GM21515 (cell line): ENCODE measurements around the gene PROX1.

Experiments
- ATAC-seq: cut with Tn5 transposase; IDR thresholded peaks from one replicate; pipeline ENCODE4 v1.9.1; 2021; ENCODE audit not compliant: unreplicated experiment

The PROX1 gene

GRCh38 chr1:213987927-213988506 is at the start of gene PROX1:
Gene PROX1 (plus strand): TSS chr1:213987973. CDS start chr1:213996536, 8,563 bp downstream.
- no peak for ATAC-seq

- no peak for ATAC-seq
Observed at GRCh38 chr1:213938776-213939175, 49.0 kb upstream of the PROX1 start.

- ATAC-seq: no peak
Observed at GRCh38 chr1:213939888-213940287, 47.9 kb upstream of the PROX1 start.

- ATAC-seq: no peak
Observed at GRCh38 chr1:213940947-213941346, 46.8 kb upstream of the PROX1 start.

GRCh38 chr1:213942061-213942460 is 45.7 kb upstream of the PROX1 start:
- ATAC-seq: no peak

- no peak for ATAC-seq
Observed at GRCh38 chr1:213947200-213947801, 40.5 kb upstream of the PROX1 start.

GRCh38 chr1:213951876-213952275 is 35.9 kb upstream of the PROX1 start:
- no peak for ATAC-seq

GRCh38 chr1:213953806-213954205 is 34.0 kb upstream of the PROX1 start:
- no peak for ATAC-seq

GRCh38 chr1:213956295-213956770 is 31.4 kb upstream of the PROX1 start:
- no peak for ATAC-seq

GRCh38 chr1:213958346-213958745 is 29.4 kb upstream of the PROX1 start:
- ATAC-seq: no peak

- ATAC-seq: no peak
Observed at GRCh38 chr1:213960963-213961362, 26.8 kb upstream of the PROX1 start.

GRCh38 chr1:213962508-213962907 is 25.3 kb upstream of the PROX1 start:
- no peak for ATAC-seq

- no peak for ATAC-seq
Observed at GRCh38 chr1:213966122-213966521, 21.7 kb upstream of the PROX1 start.

GRCh38 chr1:213968146-213968825 is 19.5 kb upstream of the PROX1 start:
- ATAC-seq: no peak

GRCh38 chr1:213969958-213970555 is 17.7 kb upstream of the PROX1 start:
- no peak for ATAC-seq

GRCh38 chr1:213972141-213972540 is 15.6 kb upstream of the PROX1 start:
- ATAC-seq: no peak

GRCh38 chr1:213973129-213973528 is 14.6 kb upstream of the PROX1 start:
- ATAC-seq: no peak

- ATAC-seq: no peak
Observed at GRCh38 chr1:213976665-213977485, 10.9 kb upstream of the PROX1 start.

- no peak for ATAC-seq
Observed at GRCh38 chr1:213977486-213977842, 10.3 kb upstream of the PROX1 start.

- ATAC-seq: no peak
Observed at GRCh38 chr1:213977909-213978308, 9.9 kb upstream of the PROX1 start.
